GM15510 (cell line): Measurements from ENCODE around the gene PPP1R9B.

Experiments used
- POLR2A ChIP-seq: IDR thresholded peaks from 3 replicates; pipeline ENCODE4 v1.6.1; 2011; ENCODE audit warnings: borderline replicate concordance; ENCODE audit not compliant: insufficient read length; ENCODE audit errors: extremely low read depth

The PPP1R9B gene

GRCh38 chr17:50182783-50183420, 32.4 kb upstream of the PPP1R9B start:
- no peak for TF ChIP-seq POLR2A

DNA sequence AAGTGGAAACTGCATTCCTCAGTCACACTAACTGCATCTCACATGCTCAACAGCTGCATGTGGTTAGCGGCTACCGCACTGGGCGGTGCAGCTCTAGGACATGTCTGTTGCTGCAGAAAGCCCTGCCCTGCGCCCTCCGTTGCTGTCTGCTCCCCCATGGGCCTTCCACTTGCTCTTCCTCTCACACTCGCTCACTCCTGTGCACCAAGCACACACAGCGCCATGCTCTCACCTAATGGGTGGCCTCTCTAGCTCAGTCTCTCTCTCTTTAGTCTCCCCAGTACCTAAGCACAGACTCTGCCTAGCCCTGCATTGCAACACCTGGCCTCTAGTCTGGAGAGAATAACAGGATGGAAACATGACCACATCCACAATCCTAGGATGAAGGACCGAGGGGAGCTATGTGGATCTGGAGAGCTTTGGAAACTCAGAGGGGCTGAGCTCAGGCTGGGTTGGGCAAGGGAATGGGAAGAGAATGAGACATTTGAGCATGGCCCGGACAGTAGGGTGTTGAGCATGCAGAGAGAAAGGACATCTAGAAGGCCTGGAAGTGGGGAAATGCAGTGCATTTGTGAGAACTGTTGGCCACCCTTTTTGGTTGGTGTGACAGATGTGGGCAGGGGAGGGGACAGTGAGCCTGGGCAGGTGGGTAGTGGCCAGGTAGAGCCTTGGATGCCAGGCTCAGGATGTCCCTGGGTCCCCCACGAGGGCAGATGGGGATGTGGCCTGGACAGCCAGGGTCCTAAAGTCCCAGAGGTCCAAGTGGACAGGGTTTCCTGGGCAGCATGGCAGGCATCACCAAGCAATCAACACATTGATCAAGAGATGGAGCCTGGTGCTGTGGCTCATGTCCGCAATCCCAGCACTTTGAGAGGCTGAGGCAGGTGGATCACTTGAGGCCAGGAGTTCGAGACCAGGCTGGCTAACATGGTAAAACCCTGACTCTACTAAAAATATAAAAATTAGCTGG, 31.4 kb upstream of the PPP1R9B start:
- no peak for TF ChIP-seq POLR2A

DNA sequence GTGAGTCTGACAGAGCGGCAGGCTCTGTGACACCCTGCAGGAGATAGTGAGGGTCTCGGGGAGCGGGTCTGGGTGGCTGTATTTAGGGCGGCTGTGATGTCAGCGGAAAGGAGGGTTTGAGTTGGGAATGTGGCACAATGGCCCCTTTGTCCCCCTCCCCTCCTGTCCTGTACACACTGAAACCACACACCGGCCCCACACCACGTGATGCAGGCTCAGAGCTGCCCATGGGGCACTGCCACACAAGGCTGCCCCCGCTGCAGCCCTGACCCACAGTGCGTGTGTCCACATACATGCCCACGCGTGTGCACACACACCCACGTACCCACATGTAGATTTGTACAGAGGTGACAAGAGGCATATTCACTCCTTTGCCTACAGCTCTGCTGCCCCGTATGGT, 30.7 kb upstream of the PPP1R9B start:
- TF ChIP-seq POLR2A = no peak

DNA sequence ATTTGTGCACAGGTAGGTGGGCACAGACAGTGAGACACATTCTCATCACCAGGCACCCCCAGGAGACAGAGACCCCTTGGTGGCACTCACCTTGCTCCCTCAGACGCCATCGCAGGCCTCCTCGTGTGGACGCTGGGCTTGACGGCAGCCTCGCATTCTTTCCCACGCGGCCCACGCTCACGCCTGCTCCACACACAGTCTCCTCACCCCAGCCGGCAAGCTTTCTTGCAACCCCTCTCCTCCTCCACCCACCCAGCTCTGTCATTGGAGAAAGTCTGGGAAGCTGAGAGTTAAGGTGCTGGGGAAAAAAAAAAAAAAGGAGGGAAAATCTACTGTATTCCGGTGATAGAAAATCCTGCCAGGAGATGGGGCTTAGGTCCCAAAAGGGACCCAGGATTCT, 30.1 kb upstream of the PPP1R9B start:
- no peak for TF ChIP-seq POLR2A

- TF ChIP-seq POLR2A = no peak
Observed at GRCh38 chr17:50180111-50180510, 29.6 kb upstream of the PPP1R9B start.

GRCh38 chr17:50177983-50178834, 27.7 kb upstream of the PPP1R9B start:
- no peak for TF ChIP-seq POLR2A

DNA sequence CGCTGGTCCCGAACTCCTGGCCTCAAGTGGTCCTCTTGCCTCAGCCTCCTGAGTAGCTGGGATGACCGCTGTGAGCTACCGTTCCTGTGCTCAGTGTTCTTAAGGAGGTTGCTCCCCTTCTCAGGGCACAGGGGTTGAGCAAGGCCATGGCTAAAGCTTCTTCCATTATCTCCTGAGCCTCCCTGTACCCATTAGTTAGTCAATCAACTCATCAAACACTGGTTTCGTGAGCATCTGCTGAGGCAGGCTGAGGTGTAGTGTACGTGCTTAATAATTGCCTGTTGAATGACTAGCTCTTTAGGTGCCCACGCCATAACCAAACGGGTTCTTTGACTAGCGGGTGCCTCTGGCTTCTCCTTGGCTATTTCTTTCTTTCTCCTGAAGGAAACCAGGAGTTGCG, 27.0 kb upstream of the PPP1R9B start:
- TF ChIP-seq POLR2A = no peak

DNA sequence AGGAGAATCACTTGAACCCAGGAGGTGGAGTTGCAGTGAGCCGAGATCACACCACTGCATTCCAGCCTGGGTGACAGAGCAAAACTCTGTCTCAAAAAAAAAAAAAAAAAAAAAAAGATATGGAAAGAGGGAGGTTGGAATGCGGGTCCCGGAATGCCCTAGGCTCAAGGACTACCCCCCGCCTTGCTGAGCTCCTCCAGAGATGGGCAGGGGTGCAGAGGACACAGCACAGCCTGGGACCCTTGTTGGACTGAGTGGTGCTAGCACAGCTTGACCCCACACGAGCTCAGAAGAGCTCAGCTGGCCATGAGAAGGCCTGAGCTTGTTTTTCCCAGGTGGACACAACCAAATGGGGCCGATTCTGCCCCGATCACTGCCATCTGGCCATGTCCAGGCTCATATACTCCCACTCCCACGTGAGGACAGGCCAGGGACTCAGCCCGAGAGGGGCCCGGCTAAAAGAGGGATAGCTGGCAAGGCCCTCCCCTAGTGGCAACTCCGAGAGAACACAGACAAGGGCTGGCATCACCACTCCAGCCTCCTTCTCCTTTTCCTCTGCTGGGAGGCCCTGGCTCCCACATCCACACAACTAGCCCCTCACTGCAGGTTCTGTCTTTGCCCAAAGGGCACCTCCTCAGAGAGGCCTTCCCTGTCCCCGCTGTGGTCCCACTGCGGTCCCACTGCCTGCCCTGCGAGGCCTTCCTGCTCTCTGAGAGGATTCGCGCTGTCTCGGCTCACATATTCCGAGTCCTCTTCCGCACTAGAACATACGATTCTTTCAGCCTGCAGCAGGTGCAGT, 26.3 kb upstream of the PPP1R9B start:
- no peak for TF ChIP-seq POLR2A

- no peak for TF ChIP-seq POLR2A
Observed at GRCh38 chr17:50175035-50175807, 24.7 kb upstream of the PPP1R9B start.

GRCh38 chr17:50174444-50174843, 24.0 kb upstream of the PPP1R9B start:
- TF ChIP-seq POLR2A = no peak

GRCh38 chr17:50173335-50173941, 23.0 kb upstream of the PPP1R9B start:
- TF ChIP-seq POLR2A = no peak

GRCh38 chr17:50172936-50173334, 22.5 kb upstream of the PPP1R9B start:
- TF ChIP-seq POLR2A = no peak

DNA sequence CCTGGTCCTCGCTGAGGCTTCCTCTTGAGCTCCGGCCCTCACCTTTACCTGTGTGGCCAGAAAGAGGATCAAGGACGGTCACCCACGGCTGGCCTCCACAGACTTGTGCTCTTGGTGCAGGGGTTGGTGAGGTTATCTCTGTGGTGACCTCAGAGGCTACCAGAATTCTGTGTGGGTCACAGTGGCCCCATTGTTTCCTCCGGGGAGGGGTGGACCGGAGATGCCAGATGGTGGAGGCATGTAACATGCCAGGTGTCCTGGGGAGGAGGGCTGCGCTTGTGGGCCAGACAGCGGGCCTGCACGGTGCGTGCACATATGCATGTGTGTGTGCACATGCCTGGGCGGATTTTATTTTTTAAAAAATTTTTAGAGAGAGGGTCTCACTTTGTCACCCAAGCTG, 21.7 kb upstream of the PPP1R9B start:
- TF ChIP-seq POLR2A = no peak
